H1 (cell line): ENCODE data around the gene RARRES2.
"Not testable (repeated sequence)": the region's sequence is repeated elsewhere in the genome, so short reads cannot be mapped to it uniquely, and the experiment has no call there.

Experiments used
- EP300 ChIP-seq, 2 experiments: IDR thresholded peaks; 1 replicate in 1 of 2; 2 replicates in 1 of 2; pipeline ENCODE4 v1.6.1; 2011 to 2012; ENCODE audit warnings: low read depth in 2 of 2, low read length in 2 of 2, mild to moderate bottlenecking in 2 of 2, borderline replicate concordance in 1 of 2, inconsistent platforms in 1 of 2, moderate library complexity in 1 of 2
- KDM5A ChIP-seq: fragments of 200-600 bp; IDR thresholded peaks from 2 replicates; pipeline ENCODE4 v1.7.1; 2012; ENCODE audit warnings: mild to moderate bottlenecking, low read length, inconsistent platforms, mixed read lengths
- POLR2A ChIP-seq, 2 experiments: IDR thresholded peaks; 1 replicate in 1 of 2; 2 replicates in 1 of 2; pipeline ENCODE4 v1.6.1; 2011; ENCODE audit warnings: low read depth in 2 of 2, low read length in 2 of 2, mild to moderate bottlenecking in 2 of 2; ENCODE audit errors: control extremely low read depth in 1 of 2
- YY1 ChIP-seq: IDR thresholded peaks from 2 replicates; pipeline ENCODE4 v1.6.1; 2011; ENCODE audit warnings: low read depth, mild to moderate bottlenecking, low read length

DNA sequence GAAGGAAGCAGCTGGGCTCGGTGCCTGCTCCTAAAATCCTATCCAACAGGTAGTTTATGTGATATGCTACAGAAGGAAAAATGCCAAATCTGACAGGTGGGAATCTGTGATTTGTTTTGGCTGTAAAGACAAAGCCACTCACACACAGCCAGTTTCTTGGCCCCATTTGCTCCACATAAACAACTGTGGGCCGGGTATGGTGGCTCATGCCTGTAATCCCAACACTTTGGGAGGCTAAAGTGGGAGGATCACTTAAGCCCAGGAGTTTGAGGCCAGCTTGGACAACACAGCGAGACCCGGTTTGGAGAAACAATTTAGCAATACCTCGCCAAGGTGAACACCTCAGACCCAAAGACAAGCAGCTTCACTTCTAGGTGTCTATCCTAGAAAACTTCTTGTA is 35.1 kb downstream of the RARRES2 start:
- not testable (repeated sequence) for TF ChIP-seq YY1; EP300 (IDR thresholded peaks at IDR 0.05; ENCODE audit: borderline replicate concordance in 1 of 2, low read depth in 2 of 2, low read length in 2 of 2); KDM5A; POLR2A (IDR thresholded peaks at IDR 0.05; ENCODE audit: control extremely low read depth in 1 of 2, low read depth in 2 of 2, low read length in 2 of 2)
